Measurements from ENCODE around the gene RTKN2.

The RTKN2 gene

GRCh38 chr10:62249957-62250356 lies 18.7 kb downstream of the RTKN2 start:
- Histone ChIP-seq H3K9me2 (replicated peaks; ENCODE audit: low read depth, low read length) (no peaks in the 10 kb centered on the region), H2AFZ (ENCODE audit: low read length) (no peak overlapping the region), H3K36me3 (ENCODE audit: insufficient read depth, low read length) (peaks cover 7% of the 10 kb centered on the region), H3K27me3 (ENCODE audit: insufficient read depth, low read length, poor library complexity, severe bottlenecking) (no peaks in the 10 kb centered on the region), H3K79me2 (ENCODE audit: insufficient read depth, low read length) (peaks cover 85% of the 10 kb centered on the region), H3K4me1 (ENCODE audit: insufficient read depth, low read length, poor library complexity, severe bottlenecking) (peaks cover 38% of the 10 kb centered on the region), H3F3A (ENCODE audit: low read depth) (no peaks in the 10 kb centered on the region), H4K20me1 (ENCODE audit: insufficient read depth, low read length, poor library complexity, severe bottlenecking) (no peaks in the 10 kb centered on the region), H3K9ac (ENCODE audit: low read depth, low read length, poor library complexity, severe bottlenecking) (no peak overlapping the region), H3K9me3 (ENCODE audit: insufficient read depth, low read depth, low read length) (no peaks in the 10 kb centered on the region), H3K4me3 (ENCODE audit: low read length, poor library complexity, severe bottlenecking) (no peak overlapping the region), H3K4me2 (ENCODE audit: low read depth, low read length, poor library complexity, severe bottlenecking) (no peak overlapping the region)
- no peak for TF ChIP-seq CTCF (conservative IDR thresholded peaks at IDR 0.05; ENCODE audit: low read length)
- TF ChIP-seq EZH2phosphoT487 (IDR thresholded peaks at IDR 0.05; ENCODE audit: borderline replicate concordance): no peak

- Histone ChIP-seq H3K9me3 (ENCODE audit: insufficient read depth, low read depth, low read length) (no peaks in the 10 kb centered on the region), H3K4me1 (ENCODE audit: insufficient read depth, low read length, poor library complexity, severe bottlenecking) (peaks cover 53% of the 10 kb centered on the region), H3K27me3 (ENCODE audit: insufficient read depth, low read length, poor library complexity, severe bottlenecking) (no peaks in the 10 kb centered on the region), H3K79me2 (ENCODE audit: insufficient read depth, low read length) (peaks cover 82% of the 10 kb centered on the region), H2AFZ (ENCODE audit: low read length) (no peak overlapping the region), H3K9ac (ENCODE audit: low read depth, low read length, poor library complexity, severe bottlenecking) (no peak overlapping the region), H3K36me3 (ENCODE audit: insufficient read depth, low read length) (no peaks in the 10 kb centered on the region), H3K4me2 (ENCODE audit: low read depth, low read length, poor library complexity, severe bottlenecking) (no peak overlapping the region), H3F3A (ENCODE audit: low read depth) (no peaks in the 10 kb centered on the region), H3K9me2 (replicated peaks; ENCODE audit: low read depth, low read length) (no peaks in the 10 kb centered on the region), H4K20me1 (ENCODE audit: insufficient read depth, low read length, poor library complexity, severe bottlenecking) (no peaks in the 10 kb centered on the region), H3K4me3 (ENCODE audit: low read length, poor library complexity, severe bottlenecking) (no peak overlapping the region)
- TF ChIP-seq CTCF (conservative IDR thresholded peaks at IDR 0.05; ENCODE audit: low read length) (peak; percentile 72), EZH2phosphoT487 (IDR thresholded peaks at IDR 0.05; ENCODE audit: borderline replicate concordance) (no peak)
Measured at GRCh38 chr10:62248465-62248864, 20.2 kb downstream of the RTKN2 start.

DNA sequence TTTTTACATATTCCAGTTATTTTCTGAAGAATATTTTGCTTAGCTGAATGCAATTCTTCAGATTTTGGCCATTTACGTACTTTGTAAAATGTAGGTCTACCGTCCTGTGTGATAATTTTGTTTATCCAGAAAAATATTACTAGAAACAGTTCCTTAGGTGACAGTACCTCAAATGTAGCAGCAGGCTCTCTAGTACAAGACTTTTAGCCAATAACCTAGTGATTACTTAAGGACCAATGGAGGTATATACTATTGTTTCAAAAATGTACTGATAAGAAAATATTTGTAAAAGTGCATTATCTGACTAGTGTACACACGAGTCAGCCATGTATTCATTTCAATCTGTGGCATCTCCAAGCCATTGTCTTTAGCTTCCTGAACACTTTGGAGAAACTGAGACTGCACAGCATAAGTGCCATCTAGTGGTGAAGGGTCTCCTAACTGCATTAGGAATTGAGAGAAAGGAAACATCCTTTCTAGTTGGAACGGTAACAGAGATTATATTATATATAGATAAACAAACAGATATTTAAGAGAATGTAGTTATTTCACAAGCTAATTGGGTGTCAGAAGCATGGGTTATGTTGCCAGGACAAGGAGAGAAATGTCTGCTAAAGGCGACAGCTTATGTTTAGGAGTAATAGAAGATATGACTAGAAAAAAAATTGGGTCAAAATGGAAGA lies 23.7 kb downstream of the RTKN2 start:
- no peaks in the 10 kb centered on the region for H3K27me3 ChIP-seq (ENCODE audit: insufficient read depth, low read length, poor library complexity, severe bottlenecking)
- no peaks in the 10 kb centered on the region for H3K36me3 ChIP-seq (ENCODE audit: insufficient read depth, low read length)
- H3K4me2 ChIP-seq (ENCODE audit: low read depth, low read length, poor library complexity, severe bottlenecking): peak overlapping the region; percentile 69
- no peaks in the 10 kb centered on the region for H3K9me3 ChIP-seq (ENCODE audit: insufficient read depth, low read depth, low read length)
- no peak overlapping the region for H3K4me3 ChIP-seq (ENCODE audit: low read length, poor library complexity, severe bottlenecking)
- H4K20me1 ChIP-seq (ENCODE audit: insufficient read depth, low read length, poor library complexity, severe bottlenecking): no peaks in the 10 kb centered on the region
- peak overlapping the region; percentile 28; the same call in 1 of the 2 replicates for H2AFZ ChIP-seq (ENCODE audit: low read length)
- H3K4me1 ChIP-seq (ENCODE audit: insufficient read depth, low read length, poor library complexity, severe bottlenecking): peaks cover 50% of the 10 kb centered on the region
- H3F3A ChIP-seq (ENCODE audit: low read depth): no peaks in the 10 kb centered on the region
- peaks cover 56% of the 10 kb centered on the region for H3K79me2 ChIP-seq (ENCODE audit: insufficient read depth, low read length)
- H3K9me2 ChIP-seq (replicated peaks; ENCODE audit: low read depth, low read length): no peaks in the 10 kb centered on the region
- peak overlapping the region; percentile 51 for H3K9ac ChIP-seq (ENCODE audit: low read depth, low read length, poor library complexity, severe bottlenecking)
- no peak for TF ChIP-seq EZH2phosphoT487 (IDR thresholded peaks at IDR 0.05; ENCODE audit: borderline replicate concordance)
- TF ChIP-seq CTCF (conservative IDR thresholded peaks at IDR 0.05; ENCODE audit: low read length): peak; percentile 94

Data from Loucy (cell line).